ENCODE results near the gene RFX2.

DNA sequence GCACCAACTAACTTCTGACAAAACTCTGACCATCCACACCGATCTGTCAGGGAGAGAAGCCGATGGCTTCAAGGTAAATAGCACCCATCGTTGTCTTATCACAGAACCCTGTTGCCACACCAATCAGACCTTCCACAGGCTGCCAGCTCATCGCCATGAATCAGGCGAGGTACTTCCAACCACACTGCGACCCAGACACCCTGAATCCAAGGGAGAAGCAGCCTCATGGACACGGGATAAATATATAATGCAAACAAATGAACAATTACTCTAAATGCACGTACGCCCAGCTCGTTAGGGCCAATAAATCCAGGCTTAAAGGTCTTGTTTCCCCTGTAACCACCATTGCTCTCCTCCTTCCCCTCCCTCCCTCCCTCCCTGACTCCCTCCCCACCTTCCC is 153.1 kb downstream of the RFX2 start:
- TF ChIP-seq, protein P1, sequence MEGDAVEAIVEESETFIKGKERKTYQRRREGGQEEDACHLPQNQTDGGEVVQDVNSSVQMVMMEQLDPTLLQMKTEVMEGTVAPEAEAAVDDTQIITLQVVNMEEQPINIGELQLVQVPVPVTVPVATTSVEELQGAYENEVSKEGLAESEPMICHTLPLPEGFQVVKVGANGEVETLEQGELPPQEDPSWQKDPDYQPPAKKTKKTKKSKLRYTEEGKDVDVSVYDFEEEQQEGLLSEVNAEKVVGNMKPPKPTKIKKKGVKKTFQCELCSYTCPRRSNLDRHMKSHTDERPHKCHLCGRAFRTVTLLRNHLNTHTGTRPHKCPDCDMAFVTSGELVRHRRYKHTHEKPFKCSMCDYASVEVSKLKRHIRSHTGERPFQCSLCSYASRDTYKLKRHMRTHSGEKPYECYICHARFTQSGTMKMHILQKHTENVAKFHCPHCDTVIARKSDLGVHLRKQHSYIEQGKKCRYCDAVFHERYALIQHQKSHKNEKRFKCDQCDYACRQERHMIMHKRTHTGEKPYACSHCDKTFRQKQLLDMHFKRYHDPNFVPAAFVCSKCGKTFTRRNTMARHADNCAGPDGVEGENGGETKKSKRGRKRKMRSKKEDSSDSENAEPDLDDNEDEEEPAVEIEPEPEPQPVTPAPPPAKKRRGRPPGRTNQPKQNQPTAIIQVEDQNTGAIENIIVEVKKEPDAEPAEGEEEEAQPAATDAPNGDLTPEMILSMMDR (IDR thresholded peaks at IDR 0.05; ENCODE audit: low read depth, low read length, missing input control): no peak
- TF ChIP-seq, protein P2, sequence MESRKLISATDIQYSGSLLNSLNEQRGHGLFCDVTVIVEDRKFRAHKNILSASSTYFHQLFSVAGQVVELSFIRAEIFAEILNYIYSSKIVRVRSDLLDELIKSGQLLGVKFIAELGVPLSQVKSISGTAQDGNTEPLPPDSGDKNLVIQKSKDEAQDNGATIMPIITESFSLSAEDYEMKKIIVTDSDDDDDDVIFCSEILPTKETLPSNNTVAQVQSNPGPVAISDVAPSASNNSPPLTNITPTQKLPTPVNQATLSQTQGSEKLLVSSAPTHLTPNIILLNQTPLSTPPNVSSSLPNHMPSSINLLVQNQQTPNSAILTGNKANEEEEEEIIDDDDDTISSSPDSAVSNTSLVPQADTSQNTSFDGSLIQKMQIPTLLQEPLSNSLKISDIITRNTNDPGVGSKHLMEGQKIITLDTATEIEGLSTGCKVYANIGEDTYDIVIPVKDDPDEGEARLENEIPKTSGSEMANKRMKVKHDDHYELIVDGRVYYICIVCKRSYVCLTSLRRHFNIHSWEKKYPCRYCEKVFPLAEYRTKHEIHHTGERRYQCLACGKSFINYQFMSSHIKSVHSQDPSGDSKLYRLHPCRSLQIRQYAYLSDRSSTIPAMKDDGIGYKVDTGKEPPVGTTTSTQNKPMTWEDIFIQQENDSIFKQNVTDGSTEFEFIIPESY (IDR thresholded peaks at IDR 0.05): no peak
- TF ChIP-seq, protein P3, sequence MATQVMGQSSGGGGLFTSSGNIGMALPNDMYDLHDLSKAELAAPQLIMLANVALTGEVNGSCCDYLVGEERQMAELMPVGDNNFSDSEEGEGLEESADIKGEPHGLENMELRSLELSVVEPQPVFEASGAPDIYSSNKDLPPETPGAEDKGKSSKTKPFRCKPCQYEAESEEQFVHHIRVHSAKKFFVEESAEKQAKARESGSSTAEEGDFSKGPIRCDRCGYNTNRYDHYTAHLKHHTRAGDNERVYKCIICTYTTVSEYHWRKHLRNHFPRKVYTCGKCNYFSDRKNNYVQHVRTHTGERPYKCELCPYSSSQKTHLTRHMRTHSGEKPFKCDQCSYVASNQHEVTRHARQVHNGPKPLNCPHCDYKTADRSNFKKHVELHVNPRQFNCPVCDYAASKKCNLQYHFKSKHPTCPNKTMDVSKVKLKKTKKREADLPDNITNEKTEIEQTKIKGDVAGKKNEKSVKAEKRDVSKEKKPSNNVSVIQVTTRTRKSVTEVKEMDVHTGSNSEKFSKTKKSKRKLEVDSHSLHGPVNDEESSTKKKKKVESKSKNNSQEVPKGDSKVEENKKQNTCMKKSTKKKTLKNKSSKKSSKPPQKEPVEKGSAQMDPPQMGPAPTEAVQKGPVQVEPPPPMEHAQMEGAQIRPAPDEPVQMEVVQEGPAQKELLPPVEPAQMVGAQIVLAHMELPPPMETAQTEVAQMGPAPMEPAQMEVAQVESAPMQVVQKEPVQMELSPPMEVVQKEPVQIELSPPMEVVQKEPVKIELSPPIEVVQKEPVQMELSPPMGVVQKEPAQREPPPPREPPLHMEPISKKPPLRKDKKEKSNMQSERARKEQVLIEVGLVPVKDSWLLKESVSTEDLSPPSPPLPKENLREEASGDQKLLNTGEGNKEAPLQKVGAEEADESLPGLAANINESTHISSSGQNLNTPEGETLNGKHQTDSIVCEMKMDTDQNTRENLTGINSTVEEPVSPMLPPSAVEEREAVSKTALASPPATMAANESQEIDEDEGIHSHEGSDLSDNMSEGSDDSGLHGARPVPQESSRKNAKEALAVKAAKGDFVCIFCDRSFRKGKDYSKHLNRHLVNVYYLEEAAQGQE (IDR thresholded peaks at IDR 0.05): no peak
- TF ChIP-seq GABPA (IDR thresholded peaks at IDR 0.05 in 1 of 2, conservative IDR thresholded peaks at IDR 0.05 in 1 of 2) (no peak), YY1 (IDR thresholded peaks at IDR 0.05) (no peak), RAD21 (IDR thresholded peaks at IDR 0.05) (no peak), EGR1 (IDR thresholded peaks at IDR 0.05; ENCODE audit: low read depth in 2 of 2) (no peak), JUND (IDR thresholded peaks at IDR 0.05) (no peak)
